LNCAP (cell line): ENCODE results near the gene ITM2A.

ENCODE experiments used
- CTCF ChIP-seq: fragments of 450-650 bp; IDR thresholded peaks from 2 replicates; pipeline ENCODE4 v1.5.1; 2017; ENCODE audit warnings: mild to moderate bottlenecking

ITM2A gene

GRCh38 chrX:79366873-79367749, at the start of gene ITM2A:
Gene ITM2A, minus strand, starts transcription at chrX:79367334. Its CDS starts 119 bp downstream, at chrX:79367215.
- no peak for TF ChIP-seq CTCF

GRCh38 chrX:79415056-79415455, 47.9 kb upstream of the ITM2A start:
- TF ChIP-seq CTCF = no peak

GRCh38 chrX:79413963-79414362, 46.8 kb upstream of the ITM2A start:
- TF ChIP-seq CTCF = no peak

GRCh38 chrX:79412972-79413371, 45.8 kb upstream of the ITM2A start:
- TF ChIP-seq CTCF = peak; percentile 48

GRCh38 chrX:79412166-79412565, 45.0 kb upstream of the ITM2A start:
- no peak for TF ChIP-seq CTCF

GRCh38 chrX:79409657-79410056, 42.5 kb upstream of the ITM2A start:
- no peak for TF ChIP-seq CTCF

- TF ChIP-seq CTCF = no peak
These were observed 41.6 kb upstream of the ITM2A start for GRCh38 chrX:79408623-79409322.
